HepG2 (cell line): Measurements from ENCODE around the gene EFNA3. TPM values are rescaled to one million over a fixed set of nuclear protein-coding genes. Genes with fewer than 3 reads are reported as not detected.

ENCODE experiments used
- AGO2 ChIP-seq: fragments of 200-400 bp; formaldehyde crosslinking; optimal IDR thresholded peaks from 2 replicates; pipeline ENCODE3; 2017; ENCODE audit warnings: mild to moderate bottlenecking, low read depth, low read length, moderate library complexity
- ATF5 ChIP-seq: sonication (generic); formaldehyde crosslinking; IDR thresholded peaks from 2 replicates; pipeline ENCODE4 v1.4.0; 2020; ENCODE audit warnings: mild to moderate bottlenecking, low read depth, missing genetic modification reagents
- BORCS8-MEF2B ChIP-seq: sonication (generic); formaldehyde crosslinking; IDR thresholded peaks from 2 replicates; pipeline ENCODE4 v1.8.0; 2022; ENCODE audit warnings: mild to moderate bottlenecking, missing genetic modification reagents
- CHD4 ChIP-seq: fragments of 200-600 bp; sonication (generic); IDR thresholded peaks from 2 replicates; pipeline ENCODE4 v1.7.0; 2017; ENCODE audit warnings: mild to moderate bottlenecking, low read length, borderline replicate concordance
- CTCF ChIP-seq: sonication (generic); formaldehyde crosslinking; IDR thresholded peaks from 2 replicates; pipeline ENCODE4 v1.5.0; 2020; ENCODE audit warnings: mild to moderate bottlenecking, missing genetic modification reagents, moderate library complexity
- DDIT3 ChIP-seq: sonication (generic); formaldehyde crosslinking; IDR thresholded peaks from 2 replicates; pipeline ENCODE4 v1.4.0; 2020; ENCODE audit warnings: mild to moderate bottlenecking, missing genetic modification reagents
- DNMT1 ChIP-seq: sonication (generic); formaldehyde crosslinking; IDR thresholded peaks from 2 replicates; pipeline ENCODE4 v1.5.1; 2020; ENCODE audit warnings: mild to moderate bottlenecking, missing genetic modification reagents
- EHMT2 ChIP-seq: fragments of 200-600 bp; sonication (generic); IDR thresholded peaks from 2 replicates; pipeline ENCODE4 v1.7.0; 2017; ENCODE audit warnings: antibody characterized with exemption, low read depth, low read length, borderline replicate concordance
- ELK4 ChIP-seq: sonication (generic); formaldehyde crosslinking; IDR thresholded peaks from 2 replicates; pipeline ENCODE4 v1.9.0; 2021; ENCODE audit warnings: missing genetic modification reagents, borderline replicate concordance
- FLYWCH1 ChIP-seq: sonication (generic); formaldehyde crosslinking; IDR thresholded peaks from 2 replicates; pipeline ENCODE4 v1.8.1; 2023; ENCODE audit warnings: mild to moderate bottlenecking, missing genetic modification reagents
- KDM6A ChIP-seq: IDR thresholded peaks from 2 replicates; pipeline ENCODE4 v1.6.1; 2016; ENCODE audit warnings: low read depth
- KMT2A ChIP-seq: sonication (generic); formaldehyde crosslinking; IDR thresholded peaks from 2 replicates; pipeline ENCODE4 v1.4.0; 2020; ENCODE audit warnings: missing genetic modification reagents
- MAFK ChIP-seq, 2 experiments: IDR thresholded peaks in 1 of 2; conservative IDR thresholded peaks in 1 of 2; 2 replicates each; pipeline ENCODE4 v1.6.1; 2011; ENCODE audit warnings: improper control_type of control experiment in 2 of 2, low read length in 2 of 2
- NR2F2 ChIP-seq: IDR thresholded peaks from 2 replicates; pipeline ENCODE4 v1.6.1; 2012; ENCODE audit warnings: low read depth, inconsistent platforms, borderline replicate concordance
- PATZ1 ChIP-seq: sonication (generic); formaldehyde crosslinking; IDR thresholded peaks from 2 replicates; pipeline ENCODE4 v1.4.0; 2020; ENCODE audit warnings: missing genetic modification reagents
- RXRA ChIP-seq: sonication (generic); formaldehyde crosslinking; IDR thresholded peaks from 2 replicates; pipeline ENCODE4 v1.5.1; 2020; ENCODE audit warnings: missing genetic modification reagents
- SMARCE1 ChIP-seq: fragments of 450-650 bp; IDR thresholded peaks from 2 replicates; pipeline ENCODE4 v1.6.1; 2017; ENCODE audit warnings: borderline replicate concordance
- SOX6 ChIP-seq, 2 experiments: fragments of 450-650 bp in 1 of 2; sonication (generic) in 1 of 2; formaldehyde crosslinking in 1 of 2; IDR thresholded peaks; 2 replicates each; pipeline versions ENCODE4 v1.4.0 to v1.6.1; 2017 to 2020; ENCODE audit warnings: antibody characterized with exemption in 1 of 2, mild to moderate bottlenecking in 1 of 2, missing genetic modification reagents in 1 of 2
- ZC3H4 ChIP-seq: sonication (generic); formaldehyde crosslinking; IDR thresholded peaks from 2 replicates; pipeline ENCODE4 v1.4.0; 2020; ENCODE audit warnings: missing genetic modification reagents, borderline replicate concordance
- ZFP82 ChIP-seq: sonication (generic); formaldehyde crosslinking; IDR thresholded peaks from 2 replicates; pipeline ENCODE4 v1.5.1; 2020; ENCODE audit warnings: mild to moderate bottlenecking, missing genetic modification reagents, borderline replicate concordance
- ZNF12 ChIP-seq: sonication (generic); formaldehyde crosslinking; IDR thresholded peaks from 2 replicates; pipeline ENCODE4 v1.5.0; 2020; ENCODE audit warnings: missing genetic modification reagents
- ZNF138 ChIP-seq: sonication (generic); formaldehyde crosslinking; IDR thresholded peaks from 2 replicates; pipeline ENCODE4 v1.5.0; 2020; ENCODE audit warnings: mild to moderate bottlenecking, low read depth, missing genetic modification reagents
- ZNF263 ChIP-seq: sonication (generic); formaldehyde crosslinking; IDR thresholded peaks from 2 replicates; pipeline ENCODE4 v1.4.0; 2020; ENCODE audit warnings: missing genetic modification reagents
- ZNF441 ChIP-seq: sonication (generic); formaldehyde crosslinking; IDR thresholded peaks from 2 replicates; pipeline ENCODE4 v1.7.0; 2021; ENCODE audit warnings: missing genetic modification reagents, borderline replicate concordance
- ZNF652 ChIP-seq: IDR thresholded peaks from 2 replicates; pipeline ENCODE4 v1.6.1; 2016; ENCODE audit warnings: low read depth, borderline replicate concordance
- ZNF776 ChIP-seq: sonication (generic); formaldehyde crosslinking; IDR thresholded peaks from 2 replicates; pipeline ENCODE4 v1.4.0; 2020; ENCODE audit warnings: mild to moderate bottlenecking, missing genetic modification reagents
- polyA plus RNA-seq, 8 experiments: library from polyadenylated mRNA; depleted of rRNA in 3 of 8; stranded (reverse) in 7 of 8; unstranded in 1 of 8; fragments of >200 nt; fragmentation: Illumina TruSeq in 4 of 8; extraction: Trizol in 4 of 8; gene quantifications; 2 replicates each; pipeline versions ENCODE4 v1.2.1 to v1.2.3, GENCODE V29; 2011 to 2016; ENCODE audit warnings: low read depth in 4 of 8, missing spikeins in 1 of 8, mixed read lengths in 1 of 8; ENCODE audit not compliant: insufficient read depth in 1 of 8
- total RNA-seq, 5 experiments: library from RNA; depleted of rRNA; stranded (reverse); fragments of >200 nt; fragmentation: Illumina TruSeq; extraction: Trizol; gene quantifications; 2 replicates each; pipeline ENCODE4 v1.2.3, GENCODE V29; 2016; ENCODE audit warnings: low read depth in 1 of 5

EFNA3 gene
- total and polyA plus RNA-seq, 2 of the 13 experiments (the other 11 are each of a cell fraction or from before 2014, with no cell fraction given), result 1.0 to 5.7 TPM

GRCh38 chr1:155126556-155127104 lies 48.0 kb downstream of the EFNA3 start (continued):
- TF ChIP-seq CHD4, result peak; percentile 36; the same call in 1 of the 2 replicates
- no peak for TF ChIP-seq RXRA (CRISPR knock-in tag)
- no peak for TF ChIP-seq FLYWCH1
- peak; percentile 6; the same call in 1 of the 2 replicates for TF ChIP-seq ZNF12
- peak; percentile 95 for TF ChIP-seq ZC3H4 (CRISPR knock-in tag)
- no peak for TF ChIP-seq SOX6 (IDR thresholded peaks at IDR 0.05)
- no peak for TF ChIP-seq SOX6 (CRISPR knock-in tag; IDR thresholded peaks at IDR 0.05)
- no peak for TF ChIP-seq SMARCE1
- TF ChIP-seq ZNF652 (CRISPR knock-in tag), result no peak
- TF ChIP-seq AGO2, result peak; percentile 94
- TF ChIP-seq ZNF776, result no peak
- no peak for TF ChIP-seq MAFK (conservative IDR thresholded peaks at IDR 0.05 in 1 of 2, IDR thresholded peaks at IDR 0.05 in 1 of 2; ENCODE audit: low read length in 2 of 2)
- TF ChIP-seq EHMT2, result no peak
- TF ChIP-seq ZNF138 (CRISPR knock-in tag), result peak; percentile 11; the same call in 1 of the 2 replicates
- no peak for TF ChIP-seq KDM6A (CRISPR knock-in tag)
- no peak for TF ChIP-seq ZNF263 (CRISPR knock-in tag)
- peak; percentile 14; the same call in 1 of the 2 replicates for TF ChIP-seq ZFP82
- no peak for TF ChIP-seq KMT2A
- TF ChIP-seq CTCF, result no peak
- TF ChIP-seq ATF5 (CRISPR knock-in tag), result 0 out of 2 replicates have a peak, but pooled peaks have one; percentile 28
- no peak for TF ChIP-seq ELK4 (CRISPR knock-in tag)
- 0 out of 2 replicates have a peak, but pooled peaks have one; percentile 67 for TF ChIP-seq DNMT1
- peak; percentile 60 for TF ChIP-seq ZNF441 (CRISPR knock-in tag)
- no peak for TF ChIP-seq NR2F2
- TF ChIP-seq DDIT3 (CRISPR knock-in tag), result no peak
- TF ChIP-seq PATZ1 (CRISPR knock-in tag), result peak; percentile 75; the same call in 1 of the 2 replicates
- peak; percentile 66 for TF ChIP-seq BORCS8-MEF2B
